Kidney glomerular epithelial cell (primary cell): ENCODE data around the gene MCUB.
"Not testable (repeated sequence)": the region's sequence is repeated elsewhere in the genome, so short reads cannot be mapped to it uniquely, and the experiment has no call there.

Experiments used
- DNase-seq: peaks from one replicate; lab custom pipeline; 2025; lab: John Stamatoyannopoulos, UW

The MCUB gene

GRCh38 chr4:109579997-109580396 lies 20.0 kb downstream of the MCUB start:
- not testable (repeated sequence) for DNase-seq

GRCh38 chr4:109588176-109588575 lies 28.1 kb downstream of the MCUB start:
- no peak for DNase-seq

- no peak for DNase-seq
These were observed 29.1 kb downstream of the MCUB start for GRCh38 chr4:109589119-109589518.

GRCh38 chr4:109589605-109590004 lies 29.6 kb downstream of the MCUB start:
- DNase-seq: peak; percentile 57

- DNase-seq: peak; percentile 6
These were observed 30.9 kb downstream of the MCUB start for GRCh38 chr4:109590905-109591304.

- peak; percentile 6 for DNase-seq
These were observed 32.3 kb downstream of the MCUB start for GRCh38 chr4:109592367-109592766.

- not testable (repeated sequence) for DNase-seq
These were observed 35.1 kb downstream of the MCUB start for GRCh38 chr4:109595123-109595522.

GRCh38 chr4:109596420-109597085 lies 36.5 kb downstream of the MCUB start:
- not testable (repeated sequence) for DNase-seq

- DNase-seq: no peak
These were observed 39.1 kb downstream of the MCUB start for GRCh38 chr4:109599046-109599652.

- DNase-seq: no peak
These were observed 40.4 kb downstream of the MCUB start for GRCh38 chr4:109600431-109600830.

GRCh38 chr4:109601336-109601735 lies 41.3 kb downstream of the MCUB start:
- no peak for DNase-seq

GRCh38 chr4:109607976-109608375 lies 47.9 kb downstream of the MCUB start:
- no peak for DNase-seq

- DNase-seq: no peak
These were observed 48.8 kb downstream of the MCUB start for GRCh38 chr4:109608879-109609278.

- DNase-seq: no peak
These were observed 49.4 kb downstream of the MCUB start for GRCh38 chr4:109609431-109609830.

GRCh38 chr4:109610489-109610888 lies 50.4 kb downstream of the MCUB start:
- no peak for DNase-seq

GRCh38 chr4:109611045-109611646 lies 51.1 kb downstream of the MCUB start:
- no peak for DNase-seq

- DNase-seq: no peak
These were observed 54.0 kb downstream of the MCUB start for GRCh38 chr4:109614015-109614414.

GRCh38 chr4:109614466-109614865 lies 54.4 kb downstream of the MCUB start:
- DNase-seq: no peak

- DNase-seq: no peak
These were observed 55.7 kb downstream of the MCUB start for GRCh38 chr4:109615742-109616141.

GRCh38 chr4:109616243-109616642 lies 56.2 kb downstream of the MCUB start:
- DNase-seq: no peak

GRCh38 chr4:109622626-109623025 lies 62.6 kb downstream of the MCUB start:
- no peak for DNase-seq

- DNase-seq: no peak
These were observed 64.5 kb downstream of the MCUB start for GRCh38 chr4:109624536-109624935.

- DNase-seq: no peak
These were observed 67.3 kb downstream of the MCUB start for GRCh38 chr4:109627361-109627760.

- DNase-seq: no peak
These were observed 69.7 kb downstream of the MCUB start for GRCh38 chr4:109629775-109630174.
